SK-N-SH (cell line): ENCODE data around the gene ANKRD33B. TPM values are rescaled to one million over a fixed set of nuclear protein-coding genes. Genes with fewer than 3 reads are reported as not detected.

ENCODE experiments used
- CTCF ChIA-PET: fragments of 300-600, 350-600 bp; formaldehyde crosslinking; extraction: SDS; loops from one replicate; lab custom pipeline; 2021; lab: Yijun Ruan, JAX
- POLR2A ChIA-PET: fragments of 350-600 bp; sonication (Branson Sonifier 250); formaldehyde crosslinking; extraction: SDS; loops from one replicate; lab custom pipeline; 2020; ENCODE audit warnings: antibody characterized with exemption, inconsistent platforms; lab: Yijun Ruan, JAX
- DNase-seq: peaks from one replicate; pipeline ENCODE4 v3.0.0; 2012
- H2AFZ ChIP-seq: fragments of 200-600 bp; sonication (generic); 2 replicates; pipeline ENCODE4 v1.8.1; 2016; ENCODE audit warnings: antibody characterized with exemption, mild to moderate bottlenecking, low read depth
- H3F3A ChIP-seq: fragments of 200-600 bp; sonication (generic); replicated peaks from 2 replicates; pipeline ENCODE3; 2016; ENCODE audit warnings: antibody characterized with exemption, mild to moderate bottlenecking; ENCODE audit not compliant: insufficient read depth
- H3K27ac ChIP-seq, 2 experiments: fragments of 200-500 bp in 1 of 2; fragments of 200-600 bp in 1 of 2; sonication (Bioruptor generic) in 1 of 2; sonication (generic), shearing (Covaris generic) in 1 of 2; 2 replicates each; pipeline versions ENCODE4 v1.5.1 to v1.6.1; 2014 to 2016; ENCODE audit warnings: low read depth in 2 of 2, inconsistent platforms in 1 of 2, low read length in 1 of 2, mild to moderate bottlenecking in 1 of 2, mixed read lengths in 1 of 2
- H3K27me3 ChIP-seq: fragments of 200-600 bp; sonication (generic), shearing (Covaris generic); 2 replicates; pipeline ENCODE4 v1.6.1; 2016; ENCODE audit warnings: mixed run types; ENCODE audit not compliant: insufficient read depth
- H3K36me3 ChIP-seq, 2 experiments: fragments of 200-500 bp in 1 of 2; fragments of 200-600 bp in 1 of 2; sonication (Bioruptor generic) in 1 of 2; sonication (generic) in 1 of 2; replicated peaks in 1 of 2; 2 replicates each; pipeline versions ENCODE3 to v1.5.1; 2014 to 2016; ENCODE audit warnings: low read length in 1 of 2, mild to moderate bottlenecking in 1 of 2; ENCODE audit not compliant: insufficient read depth in 2 of 2, control insufficient read depth in 1 of 2
- H3K4me1 ChIP-seq, 2 experiments: fragments of 200-500 bp in 1 of 2; fragments of 200-600 bp in 1 of 2; sonication (Bioruptor generic) in 1 of 2; sonication (generic), shearing (Covaris generic) in 1 of 2; 2 replicates each; pipeline versions ENCODE4 v1.5.1 to v1.6.1; 2014 to 2016; ENCODE audit warnings: low read depth in 1 of 2, low read length in 1 of 2, mixed run types in 1 of 2; ENCODE audit not compliant: insufficient read depth in 2 of 2, control insufficient read depth in 1 of 2
- H3K4me2 ChIP-seq: fragments of 200-600 bp; sonication (generic), shearing (Covaris generic); 2 replicates; pipeline ENCODE4 v1.6.1; 2017; ENCODE audit warnings: mixed run types
- H3K4me3 ChIP-seq, 2 experiments: fragments of 200-500 bp in 1 of 2; fragments of 200-600 bp in 1 of 2; sonication (Bioruptor generic) in 1 of 2; sonication (generic), shearing (Covaris generic) in 1 of 2; 2 replicates each; pipeline versions ENCODE4 v1.5.1 to v1.8.1; 2014 to 2016; ENCODE audit warnings: low read depth in 2 of 2, inconsistent platforms in 1 of 2, low read length in 1 of 2, mild to moderate bottlenecking in 1 of 2, mixed read lengths in 1 of 2, moderate library complexity in 1 of 2
- H3K79me2 ChIP-seq: fragments of 200-600 bp; sonication (generic); 2 replicates; pipeline ENCODE4 v1.8.1; 2017; ENCODE audit warnings: mild to moderate bottlenecking; ENCODE audit not compliant: insufficient read depth
- H3K9ac ChIP-seq: fragments of 200-600 bp; sonication (generic); 2 replicates; pipeline ENCODE4 v1.6.1; 2017; ENCODE audit warnings: mixed run types
- H3K9me2 ChIP-seq: fragments of 200-600 bp; sonication (generic); 2 replicates; pipeline ENCODE4 v1.6.1; 2017; ENCODE audit warnings: mixed run types
- H3K9me3 ChIP-seq: fragments of 200-600 bp; sonication (generic); 2 replicates; pipeline ENCODE4 v1.6.1; 2017; ENCODE audit warnings: mixed run types, mild to moderate bottlenecking, moderate library complexity
- H4K20me1 ChIP-seq: fragments of 200-600 bp; sonication (generic); 2 replicates; pipeline ENCODE4 v1.6.1; 2017; ENCODE audit warnings: mild to moderate bottlenecking, mixed run types; ENCODE audit not compliant: insufficient read depth
- CHD2 ChIP-seq: fragments of 150-350 bp; IDR thresholded peaks from 2 replicates; pipeline ENCODE4 v1.6.1; 2018; ENCODE audit warnings: low read length; ENCODE audit not compliant: partially characterized antibody
- EP300 ChIP-seq, 2 experiments: IDR thresholded peaks; 2 replicates each; pipeline versions ENCODE4 v1.4.0 to v1.6.1; 2012; ENCODE audit warnings: borderline replicate concordance in 1 of 2, low read depth in 1 of 2, low read length in 1 of 2
- EZH2phosphoT487 ChIP-seq: fragments of 200-600 bp; sonication (generic); IDR thresholded peaks from 2 replicates; pipeline ENCODE4 v1.6.1; 2017; ENCODE audit warnings: low read depth, mixed run types, mild to moderate bottlenecking, antibody characterized with exemption, moderate library complexity, borderline replicate concordance
- FOSL2 ChIP-seq: IDR thresholded peaks from 2 replicates; pipeline ENCODE4 v1.4.0; 2012; ENCODE audit warnings: low read depth, mild to moderate bottlenecking, moderate library complexity, borderline replicate concordance
- FOXJ3 ChIP-seq: sonication (generic); formaldehyde crosslinking; IDR thresholded peaks from 2 replicates; pipeline ENCODE4 v1.5.1; 2020; ENCODE audit warnings: mild to moderate bottlenecking, missing genetic modification reagents
- GABPA ChIP-seq: IDR thresholded peaks from 2 replicates; pipeline ENCODE4 v1.4.0; 2012; ENCODE audit warnings: low read depth, mild to moderate bottlenecking
- JUND ChIP-seq: IDR thresholded peaks from 2 replicates; pipeline ENCODE4 v1.4.0; 2012
- MEF2A ChIP-seq: IDR thresholded peaks from 2 replicates; pipeline ENCODE4 v1.4.0; 2012; ENCODE audit warnings: low read depth, borderline replicate concordance
- MXI1 ChIP-seq: IDR thresholded peaks from 2 replicates; pipeline ENCODE4 v1.6.1; 2012; ENCODE audit warnings: mild to moderate bottlenecking, low read depth, low read length, improper control_type of control experiment
- NRF1 ChIP-seq: IDR thresholded peaks from 2 replicates; pipeline ENCODE4 v1.6.1; 2012; ENCODE audit warnings: low read depth, mild to moderate bottlenecking, low read length
- POLR2AphosphoS5 ChIP-seq: IDR thresholded peaks from 2 replicates; pipeline ENCODE4 v1.6.1; 2012; ENCODE audit warnings: low read depth, low read length
- RCOR1 ChIP-seq: fragments of 150-350 bp; IDR thresholded peaks from 2 replicates; pipeline ENCODE4 v1.6.1; 2017; ENCODE audit warnings: antibody characterized with exemption, low read length
- RFX5 ChIP-seq: IDR thresholded peaks from 2 replicates; pipeline ENCODE4 v1.6.1; 2012; ENCODE audit warnings: mild to moderate bottlenecking, improper control_type of control experiment, low read length
- RXRA ChIP-seq: IDR thresholded peaks from 2 replicates; pipeline ENCODE4 v1.4.0; 2012; ENCODE audit warnings: low read depth, mild to moderate bottlenecking, borderline replicate concordance
- YY1 ChIP-seq: IDR thresholded peaks from 2 replicates; pipeline ENCODE4 v1.4.0; 2012; ENCODE audit warnings: low read depth, mild to moderate bottlenecking
- WGBS: methylation state at CpG from one replicate; pipeline ENCODE4 v1.1.6; 2017; ENCODE audit warnings: low lambda C conversion rate; 5-methylcytosine and 5-hydroxymethylcytosine counted together
- polyA plus RNA-seq, 3 experiments: library from polyadenylated mRNA; depleted of rRNA; stranded (reverse); fragments of >200 nt; gene quantifications; 2 replicates each; pipeline ENCODE4 v1.2.3, GENCODE V29; 2012
- TF ChIP-seq, protein P1 (sequence below): IDR thresholded peaks from 2 replicates; pipeline ENCODE4 v1.4.0; 2012; ENCODE audit warnings: low read depth, borderline replicate concordance
- TF ChIP-seq, protein P2 (sequence below): IDR thresholded peaks from 2 replicates; pipeline ENCODE4 v1.4.0; 2012; ENCODE audit warnings: low read depth
- TF ChIP-seq, protein P3 (sequence below): fragments of 200-600 bp; sonication (generic); IDR thresholded peaks from 2 replicates; pipeline ENCODE4 v1.6.1; 2017; ENCODE audit warnings: antibody characterized with exemption, mild to moderate bottlenecking, moderate library complexity
- TF ChIP-seq, protein P4 (sequence below): fragments of 150-350 bp; IDR thresholded peaks from 2 replicates; pipeline ENCODE4 v1.6.1; 2017; ENCODE audit warnings: antibody characterized with exemption, low read length, low read depth, borderline replicate concordance

Gene ANKRD33B
- polyA plus RNA-seq, 1 of the 3 experiments (the other 2 are of a cell fraction): 1.8 TPM

DNA sequence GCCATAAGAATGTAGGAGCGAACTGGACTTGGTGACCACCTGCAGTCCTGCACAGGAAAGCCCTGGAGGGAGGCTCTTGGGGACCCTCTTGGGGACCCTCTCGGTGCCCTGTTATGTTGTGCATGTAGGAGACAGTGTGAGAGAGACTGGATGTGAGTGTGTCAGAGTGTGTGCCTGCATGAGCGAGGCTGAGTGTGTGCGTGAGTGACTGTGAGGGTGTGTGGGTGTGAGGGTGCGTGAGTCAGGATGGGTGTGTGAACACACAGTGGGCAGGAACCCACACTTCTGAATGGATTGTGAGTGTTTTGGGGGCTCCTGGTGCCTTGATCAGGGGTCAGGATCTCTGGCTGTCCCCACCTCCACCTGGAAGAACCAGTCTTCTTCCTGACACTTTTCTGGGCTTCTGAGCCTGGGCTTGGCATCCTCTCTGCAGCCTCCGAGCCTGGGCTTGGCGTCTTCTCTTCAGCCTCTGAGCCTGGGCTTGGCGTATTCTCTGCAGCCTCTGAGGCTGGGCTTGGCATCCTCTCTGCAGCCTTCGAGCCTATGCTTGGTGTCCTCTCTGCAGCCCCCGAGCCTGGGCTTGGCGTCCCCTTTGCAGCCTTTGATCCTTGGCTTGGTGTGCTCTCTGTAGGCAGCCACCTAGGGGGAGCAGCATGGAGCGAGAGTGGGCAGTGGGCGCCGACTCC lies 25.6 kb upstream of the ANKRD33B start:
- H4K20me1 ChIP-seq: no peaks in the 10 kb centered on the region
- no peak overlapping the region for H3K9ac ChIP-seq
- no peak overlapping the region for H3K4me3 ChIP-seq
- no peak overlapping the region for H2AFZ ChIP-seq
- no peak for TF ChIP-seq YY1
- no peak for TF ChIP-seq MXI1
- TF ChIP-seq GABPA: no peak
- TF ChIP-seq FOSL2: no peak
- TF ChIP-seq FOXJ3 (CRISPR knock-in tag): no peak
- TF ChIP-seq MEF2A: no peak
- no peak for TF ChIP-seq JUND
- TF ChIP-seq, protein P1, sequence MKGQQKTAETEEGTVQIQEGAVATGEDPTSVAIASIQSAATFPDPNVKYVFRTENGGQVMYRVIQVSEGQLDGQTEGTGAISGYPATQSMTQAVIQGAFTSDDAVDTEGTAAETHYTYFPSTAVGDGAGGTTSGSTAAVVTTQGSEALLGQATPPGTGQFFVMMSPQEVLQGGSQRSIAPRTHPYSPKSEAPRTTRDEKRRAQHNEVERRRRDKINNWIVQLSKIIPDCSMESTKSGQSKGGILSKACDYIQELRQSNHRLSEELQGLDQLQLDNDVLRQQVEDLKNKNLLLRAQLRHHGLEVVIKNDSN: no peak
- no peak for TF ChIP-seq EP300 (IDR thresholded peaks at IDR 0.05; ENCODE audit: borderline replicate concordance in 1 of 2, low read depth in 1 of 2, low read length in 1 of 2)
- TF ChIP-seq EZH2phosphoT487: no peak
- TF ChIP-seq, protein P2, sequence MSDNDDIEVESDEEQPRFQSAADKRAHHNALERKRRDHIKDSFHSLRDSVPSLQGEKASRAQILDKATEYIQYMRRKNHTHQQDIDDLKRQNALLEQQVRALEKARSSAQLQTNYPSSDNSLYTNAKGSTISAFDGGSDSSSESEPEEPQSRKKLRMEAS: no peak
- no peak for TF ChIP-seq RXRA
- TF ChIP-seq CHD2: no peak
- TF ChIP-seq, protein P3, sequence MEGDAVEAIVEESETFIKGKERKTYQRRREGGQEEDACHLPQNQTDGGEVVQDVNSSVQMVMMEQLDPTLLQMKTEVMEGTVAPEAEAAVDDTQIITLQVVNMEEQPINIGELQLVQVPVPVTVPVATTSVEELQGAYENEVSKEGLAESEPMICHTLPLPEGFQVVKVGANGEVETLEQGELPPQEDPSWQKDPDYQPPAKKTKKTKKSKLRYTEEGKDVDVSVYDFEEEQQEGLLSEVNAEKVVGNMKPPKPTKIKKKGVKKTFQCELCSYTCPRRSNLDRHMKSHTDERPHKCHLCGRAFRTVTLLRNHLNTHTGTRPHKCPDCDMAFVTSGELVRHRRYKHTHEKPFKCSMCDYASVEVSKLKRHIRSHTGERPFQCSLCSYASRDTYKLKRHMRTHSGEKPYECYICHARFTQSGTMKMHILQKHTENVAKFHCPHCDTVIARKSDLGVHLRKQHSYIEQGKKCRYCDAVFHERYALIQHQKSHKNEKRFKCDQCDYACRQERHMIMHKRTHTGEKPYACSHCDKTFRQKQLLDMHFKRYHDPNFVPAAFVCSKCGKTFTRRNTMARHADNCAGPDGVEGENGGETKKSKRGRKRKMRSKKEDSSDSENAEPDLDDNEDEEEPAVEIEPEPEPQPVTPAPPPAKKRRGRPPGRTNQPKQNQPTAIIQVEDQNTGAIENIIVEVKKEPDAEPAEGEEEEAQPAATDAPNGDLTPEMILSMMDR: no peak
- no peak for TF ChIP-seq RCOR1
- TF ChIP-seq NRF1: no peak
- TF ChIP-seq, protein P4, sequence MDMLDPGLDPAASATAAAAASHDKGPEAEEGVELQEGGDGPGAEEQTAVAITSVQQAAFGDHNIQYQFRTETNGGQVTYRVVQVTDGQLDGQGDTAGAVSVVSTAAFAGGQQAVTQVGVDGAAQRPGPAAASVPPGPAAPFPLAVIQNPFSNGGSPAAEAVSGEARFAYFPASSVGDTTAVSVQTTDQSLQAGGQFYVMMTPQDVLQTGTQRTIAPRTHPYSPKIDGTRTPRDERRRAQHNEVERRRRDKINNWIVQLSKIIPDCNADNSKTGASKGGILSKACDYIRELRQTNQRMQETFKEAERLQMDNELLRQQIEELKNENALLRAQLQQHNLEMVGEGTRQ: no peak
- TF ChIP-seq POLR2AphosphoS5: no peak
- TF ChIP-seq RFX5: no peak
- no peak overlapping the region for H3K4me2 ChIP-seq
- H3F3A ChIP-seq: peaks cover 12% of the 10 kb centered on the region
- 90% methylated on average over 12 of the region's 14 CpGs for WGBS
- H3K79me2 ChIP-seq: no peaks in the 10 kb centered on the region
- no peaks in the 10 kb centered on the region for H3K9me2 ChIP-seq
- H3K9me3 ChIP-seq: no peaks in the 10 kb centered on the region
- H3K27ac ChIP-seq: no peak overlapping the region
- H3K4me1 ChIP-seq: peaks cover 6 to 7% of the 10 kb centered on the region in 2 experiments; a peak in 3 of 4 replicates
- ChIA-PET CTCF (no interaction called here), POLR2A (no interaction called here)
- H3K36me3 ChIP-seq: no peaks in the 10 kb centered on the region
- no peak for DNase-seq
- no peaks in the 10 kb centered on the region for H3K27me3 ChIP-seq
